ENCODE data around the gene IPO13. TPM values are rescaled to one million over a fixed set of nuclear protein-coding genes. Genes with fewer than 3 reads are reported as not detected.

Gene IPO13
- polyA plus RNA-seq, 1 of the 3 experiments (the other 2 are of a cell fraction) = 15.5 TPM

DNA sequence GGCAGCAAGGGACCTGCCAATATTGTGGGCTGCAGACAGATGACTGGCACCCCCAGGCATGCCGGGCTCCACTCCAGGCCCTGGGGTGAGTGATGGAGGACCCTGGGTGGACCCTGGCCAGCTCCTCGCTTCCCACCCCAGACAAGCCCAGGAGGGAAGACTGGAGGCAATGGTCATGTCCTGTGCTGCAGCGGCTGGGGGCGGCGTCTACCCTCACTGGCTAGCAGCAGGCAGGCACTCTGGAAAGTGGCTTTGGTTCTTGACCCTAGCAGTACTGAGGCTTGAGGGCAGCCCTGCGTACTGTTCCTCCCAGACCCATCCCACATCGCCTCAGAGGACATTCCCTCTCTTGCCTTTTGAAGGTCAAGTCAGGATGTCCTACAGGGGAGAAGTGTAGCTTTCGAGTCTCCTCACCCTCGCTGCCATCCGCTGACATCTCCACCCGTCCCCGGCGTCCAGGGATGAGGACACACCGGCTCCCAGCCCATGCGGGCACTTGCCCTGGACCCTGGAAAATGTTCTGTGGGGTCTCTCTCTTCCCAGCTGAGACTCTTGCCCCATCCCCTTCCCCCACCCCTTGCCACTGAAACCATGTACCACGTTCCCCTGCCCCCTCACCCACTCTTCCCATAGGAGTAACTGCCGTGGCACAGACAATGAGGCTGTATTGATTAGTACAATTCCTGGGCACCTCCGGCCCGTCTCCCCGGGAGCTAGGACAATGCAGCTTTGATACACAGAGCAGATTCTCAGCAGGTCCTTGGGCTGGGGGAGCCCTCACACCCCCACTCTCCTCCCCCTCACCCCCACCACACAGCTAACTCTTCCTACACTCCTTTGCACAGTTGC, 69.5 kb downstream of the IPO13 start:
- CTCF ChIA-PET = interaction anchor here (1.3 to 25.6 kb wide), 3 partner anchors 19 to 31 kb away, joined by 5 to 598 read pairs (median 77); partner anchors contain the start of gene CCDC24
- no peak overlapping the region for H3K4me3 ChIP-seq (ENCODE audit: low read depth in 2 of 2, low read length in 1 of 2)
- POLR2A ChIA-PET = interaction anchor here (0.6 kb wide), 1 partner anchor 165 kb away, joined by 3 read pairs; no protein-coding TSS in a partner anchor
- no peak overlapping the region for H3K9ac ChIP-seq
- no peak for TF ChIP-seq RXRA (IDR thresholded peaks at IDR 0.05; ENCODE audit: borderline replicate concordance, low read depth)
- no peaks in the 10 kb centered on the region for H3K36me3 ChIP-seq (replicated peaks in 1 of 2; ENCODE audit: control insufficient read depth in 1 of 2, insufficient read depth in 2 of 2, low read length in 1 of 2)
- H3K4me1 ChIP-seq (ENCODE audit: control insufficient read depth in 1 of 2, insufficient read depth in 2 of 2, low read depth in 1 of 2, low read length in 1 of 2) = peaks cover 3 to 6% of the 10 kb centered on the region in 2 experiments; a peak in 2 of 4 replicates
- no peaks in the 10 kb centered on the region for H4K20me1 ChIP-seq (ENCODE audit: insufficient read depth)
- H3K9me3 ChIP-seq = no peaks in the 10 kb centered on the region
- no peaks in the 10 kb centered on the region for H3F3A ChIP-seq (replicated peaks; ENCODE audit: insufficient read depth)
- no peak overlapping the region for H3K4me2 ChIP-seq
- no peaks in the 10 kb centered on the region for H3K79me2 ChIP-seq (ENCODE audit: insufficient read depth)
- no peak overlapping the region for H3K27ac ChIP-seq (ENCODE audit: low read depth in 2 of 2, low read length in 1 of 2)
- DNase-seq = no peak
- H3K9me2 ChIP-seq = no peaks in the 10 kb centered on the region
- H3K27me3 ChIP-seq (ENCODE audit: insufficient read depth) = no peaks in the 10 kb centered on the region
- WGBS (ENCODE audit: low lambda C conversion rate) = 93% methylated on average over 11 of the region's 20 CpGs
- no peak overlapping the region for H2AFZ ChIP-seq (ENCODE audit: low read depth)

DNA sequence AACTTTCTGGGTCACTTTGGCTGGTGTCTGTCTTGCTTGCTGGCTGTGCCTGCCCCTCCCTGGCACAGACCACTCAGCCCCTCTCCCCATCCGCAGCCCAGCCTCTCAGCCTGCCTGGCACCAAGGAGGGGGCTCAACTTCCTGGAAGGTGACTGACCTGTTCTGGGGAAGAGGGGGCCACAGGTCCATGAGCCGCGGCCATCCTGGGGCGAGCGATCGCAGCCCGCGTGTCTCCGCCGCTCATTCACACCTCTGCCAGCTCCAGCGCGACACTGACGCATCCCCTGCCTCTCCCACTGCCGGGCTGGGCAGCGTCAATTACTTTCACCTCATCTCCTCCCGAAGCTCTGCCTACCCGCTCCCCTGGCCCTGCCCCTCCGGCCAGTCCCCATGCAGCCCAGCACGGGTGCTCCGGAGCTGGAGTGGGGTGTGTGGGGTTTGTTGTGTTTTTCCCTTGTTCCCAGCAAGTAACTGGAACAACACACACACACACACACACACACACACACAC, 70.2 kb downstream of the IPO13 start:
- ChIA-PET CTCF (interaction anchor here (1.0 to 25.6 kb wide), 5 partner anchors 11 to 82 kb away, joined by 3 to 598 read pairs (median 3); partner anchors contain the start of genes CCDC24 and IPO13), POLR2A (interaction anchor here (0.6 kb wide), 1 partner anchor 164 kb away, joined by 3 read pairs; no protein-coding TSS in a partner anchor)
- Histone ChIP-seq H3K79me2 (ENCODE audit: insufficient read depth) (no peaks in the 10 kb centered on the region), H2AFZ (ENCODE audit: low read depth) (no peak overlapping the region), H3K36me3 (replicated peaks in 1 of 2; ENCODE audit: control insufficient read depth in 1 of 2, insufficient read depth in 2 of 2, low read length in 1 of 2) (no peaks in the 10 kb centered on the region), H3K4me3 (ENCODE audit: low read depth in 2 of 2, low read length in 1 of 2) (no peak overlapping the region), H3K9ac (no peak overlapping the region), H3K4me2 (no peak overlapping the region), H4K20me1 (ENCODE audit: insufficient read depth) (no peaks in the 10 kb centered on the region), H3K9me3 (no peaks in the 10 kb centered on the region), H3K9me2 (no peaks in the 10 kb centered on the region), H3K27ac (ENCODE audit: low read depth in 2 of 2, low read length in 1 of 2) (no peak overlapping the region), H3K4me1 (ENCODE audit: control insufficient read depth in 1 of 2, insufficient read depth in 2 of 2, low read depth in 1 of 2, low read length in 1 of 2) (peaks cover 0 to 6% of the 10 kb centered on the region in 2 experiments; a peak in 2 of 4 replicates), H3F3A (replicated peaks; ENCODE audit: insufficient read depth) (no peaks in the 10 kb centered on the region), H3K27me3 (ENCODE audit: insufficient read depth) (no peaks in the 10 kb centered on the region)
- 98% methylated on average over 12 of the region's 20 CpGs for WGBS (ENCODE audit: low lambda C conversion rate)
- no peak for DNase-seq
- TF ChIP-seq, protein P1, sequence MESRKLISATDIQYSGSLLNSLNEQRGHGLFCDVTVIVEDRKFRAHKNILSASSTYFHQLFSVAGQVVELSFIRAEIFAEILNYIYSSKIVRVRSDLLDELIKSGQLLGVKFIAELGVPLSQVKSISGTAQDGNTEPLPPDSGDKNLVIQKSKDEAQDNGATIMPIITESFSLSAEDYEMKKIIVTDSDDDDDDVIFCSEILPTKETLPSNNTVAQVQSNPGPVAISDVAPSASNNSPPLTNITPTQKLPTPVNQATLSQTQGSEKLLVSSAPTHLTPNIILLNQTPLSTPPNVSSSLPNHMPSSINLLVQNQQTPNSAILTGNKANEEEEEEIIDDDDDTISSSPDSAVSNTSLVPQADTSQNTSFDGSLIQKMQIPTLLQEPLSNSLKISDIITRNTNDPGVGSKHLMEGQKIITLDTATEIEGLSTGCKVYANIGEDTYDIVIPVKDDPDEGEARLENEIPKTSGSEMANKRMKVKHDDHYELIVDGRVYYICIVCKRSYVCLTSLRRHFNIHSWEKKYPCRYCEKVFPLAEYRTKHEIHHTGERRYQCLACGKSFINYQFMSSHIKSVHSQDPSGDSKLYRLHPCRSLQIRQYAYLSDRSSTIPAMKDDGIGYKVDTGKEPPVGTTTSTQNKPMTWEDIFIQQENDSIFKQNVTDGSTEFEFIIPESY (IDR thresholded peaks at IDR 0.05; ENCODE audit: borderline replicate concordance, low read depth) = no peak
- TF ChIP-seq TEAD4 (IDR thresholded peaks at IDR 0.05; ENCODE audit: borderline replicate concordance, insufficient read depth) (no peak), YY1 (IDR thresholded peaks at IDR 0.05; ENCODE audit: low read depth) (no peak), RAD21 (IDR thresholded peaks at IDR 0.05; ENCODE audit: low read length) (no peak), RCOR1 (IDR thresholded peaks at IDR 0.05; ENCODE audit: low read length) (no peak), POLR2AphosphoS5 (IDR thresholded peaks at IDR 0.05; ENCODE audit: low read depth, low read length) (no peak), EP300 (IDR thresholded peaks at IDR 0.05; ENCODE audit: borderline replicate concordance in 1 of 2, low read depth in 1 of 2, low read length in 1 of 2) (no peak), ELF1 (IDR thresholded peaks at IDR 0.05) (no peak), TAF1 (IDR thresholded peaks at IDR 0.05; ENCODE audit: borderline replicate concordance, low read depth, low read length) (no peak), CHD2 (IDR thresholded peaks at IDR 0.05; ENCODE audit: low read length, partially characterized antibody) (no peak), GATA2 (CRISPR knock-in tag; IDR thresholded peaks at IDR 0.05) (no peak), FOSL2 (IDR thresholded peaks at IDR 0.05; ENCODE audit: borderline replicate concordance, low read depth) (no peak), FOXJ3 (CRISPR knock-in tag; IDR thresholded peaks at IDR 0.05) (no peak)
- TF ChIP-seq, protein P2, sequence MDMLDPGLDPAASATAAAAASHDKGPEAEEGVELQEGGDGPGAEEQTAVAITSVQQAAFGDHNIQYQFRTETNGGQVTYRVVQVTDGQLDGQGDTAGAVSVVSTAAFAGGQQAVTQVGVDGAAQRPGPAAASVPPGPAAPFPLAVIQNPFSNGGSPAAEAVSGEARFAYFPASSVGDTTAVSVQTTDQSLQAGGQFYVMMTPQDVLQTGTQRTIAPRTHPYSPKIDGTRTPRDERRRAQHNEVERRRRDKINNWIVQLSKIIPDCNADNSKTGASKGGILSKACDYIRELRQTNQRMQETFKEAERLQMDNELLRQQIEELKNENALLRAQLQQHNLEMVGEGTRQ (IDR thresholded peaks at IDR 0.05; ENCODE audit: borderline replicate concordance, low read depth, low read length) = no peak
- TF ChIP-seq, protein P3, sequence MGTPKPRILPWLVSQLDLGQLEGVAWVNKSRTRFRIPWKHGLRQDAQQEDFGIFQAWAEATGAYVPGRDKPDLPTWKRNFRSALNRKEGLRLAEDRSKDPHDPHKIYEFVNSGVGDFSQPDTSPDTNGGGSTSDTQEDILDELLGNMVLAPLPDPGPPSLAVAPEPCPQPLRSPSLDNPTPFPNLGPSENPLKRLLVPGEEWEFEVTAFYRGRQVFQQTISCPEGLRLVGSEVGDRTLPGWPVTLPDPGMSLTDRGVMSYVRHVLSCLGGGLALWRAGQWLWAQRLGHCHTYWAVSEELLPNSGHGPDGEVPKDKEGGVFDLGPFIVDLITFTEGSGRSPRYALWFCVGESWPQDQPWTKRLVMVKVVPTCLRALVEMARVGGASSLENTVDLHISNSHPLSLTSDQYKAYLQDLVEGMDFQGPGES (IDR thresholded peaks at IDR 0.05; ENCODE audit: low read depth, low read length) = no peak

Data from SK-N-SH (cell line).